PFSK-1 (cell line): ENCODE results near the gene PSMD2.

Experiments used
- FOXP2 ChIP-seq: optimal IDR thresholded peaks from 2 replicates; pipeline ENCODE3; 2011; ENCODE audit warnings: borderline replicate concordance, control low read depth, inconsistent platforms; ENCODE audit not compliant: insufficient read depth; ENCODE audit errors: extremely low read length, extremely low read depth
- POLR2AphosphoS5 ChIP-seq: IDR thresholded peaks from 2 replicates; pipeline ENCODE4 v1.6.1; 2012; ENCODE audit warnings: low read depth, mild to moderate bottlenecking, control low read depth, low read length, moderate library complexity
- REST ChIP-seq, 2 experiments: IDR thresholded peaks; 2 replicates each; pipeline versions ENCODE4 v1.6.1 to v1.8.0; 2011 to 2012; ENCODE audit warnings: low read depth in 2 of 2, low read length in 2 of 2, control low read depth in 1 of 2, inconsistent platforms in 1 of 2, mild to moderate bottlenecking in 1 of 2, moderate library complexity in 1 of 2; ENCODE audit not compliant: insufficient read depth in 1 of 2
- SIN3A ChIP-seq: IDR thresholded peaks from 2 replicates; pipeline ENCODE4 v1.6.1; 2012; ENCODE audit warnings: mild to moderate bottlenecking, low read length, moderate library complexity, borderline replicate concordance; ENCODE audit not compliant: insufficient read depth
- TAF1 ChIP-seq: IDR thresholded peaks from 2 replicates; pipeline ENCODE4 v1.6.1; 2012; ENCODE audit warnings: low read length, control low read depth, borderline replicate concordance; ENCODE audit not compliant: insufficient read depth

- TF ChIP-seq REST (IDR thresholded peaks at IDR 0.05; ENCODE audit: insufficient read depth in 1 of 2, low read depth in 2 of 2, low read length in 2 of 2) (no peak), POLR2AphosphoS5 (no peak; the same call in 1 of the 2 replicates), SIN3A (no peak), TAF1 (no peak), FOXP2 (no peak)
These were observed 17.8 kb downstream of the PSMD2 start for GRCh38 chr3:184316792-184317191.
